HG03457 (cell line): ENCODE results near the gene KCNMA1.
"Not testable (repeated sequence)": the region's sequence is repeated elsewhere in the genome, so short reads cannot be mapped to it uniquely, and the experiment has no call there.

ENCODE experiments used
- ATAC-seq: cut with Tn5 transposase; IDR thresholded peaks from one replicate; pipeline ENCODE4 v1.9.1; 2021; ENCODE audit warnings: moderate number of reproducible peaks; ENCODE audit not compliant: unreplicated experiment

The KCNMA1 gene

DNA sequence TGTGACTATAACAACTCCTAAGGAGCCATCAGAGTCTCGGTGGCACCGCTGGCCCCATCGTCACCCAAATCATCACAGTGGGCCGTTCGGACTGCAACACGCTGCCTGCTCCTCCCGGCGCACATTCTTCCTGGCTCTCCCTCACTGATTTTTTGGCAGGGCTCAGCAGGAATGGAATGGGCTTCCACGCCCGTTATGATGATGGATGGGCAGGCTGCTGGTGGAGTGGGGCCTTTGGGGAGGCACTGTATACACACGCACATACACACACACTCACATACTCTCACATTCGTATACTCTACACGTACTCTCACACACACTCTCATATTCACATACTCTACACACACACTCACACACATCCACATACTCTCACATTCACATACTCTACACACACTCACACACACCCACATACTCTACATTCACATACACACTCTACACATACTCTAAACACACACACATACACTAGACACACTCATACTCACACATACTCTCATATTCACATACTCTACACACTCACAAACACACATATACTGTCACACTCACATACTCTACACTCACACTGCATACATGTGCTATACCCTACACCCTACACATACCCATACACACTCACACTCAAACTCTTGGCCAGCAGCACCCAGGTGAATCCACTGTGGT is 99.8 kb downstream of the KCNMA1 start:
- ATAC-seq: no peak

DNA sequence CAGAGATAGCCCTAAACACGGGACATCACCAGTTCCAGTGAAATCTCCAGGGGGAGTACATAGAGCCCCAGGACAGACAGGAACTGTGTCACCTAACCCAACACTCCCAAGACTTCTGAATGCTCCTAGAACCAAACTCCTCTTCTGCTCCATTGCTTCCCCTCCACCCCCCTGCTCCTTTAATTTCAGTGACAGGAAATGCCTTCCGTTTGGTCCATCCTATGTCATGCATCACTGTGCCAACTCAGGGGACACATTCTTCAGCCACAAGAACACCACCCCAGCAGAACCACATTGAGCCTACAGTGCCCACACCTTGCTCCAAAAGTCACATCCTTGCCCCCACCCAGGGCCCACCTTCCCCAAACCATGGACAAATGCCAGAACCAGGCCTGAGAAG is 100.5 kb downstream of the KCNMA1 start:
- ATAC-seq: no peak

DNA sequence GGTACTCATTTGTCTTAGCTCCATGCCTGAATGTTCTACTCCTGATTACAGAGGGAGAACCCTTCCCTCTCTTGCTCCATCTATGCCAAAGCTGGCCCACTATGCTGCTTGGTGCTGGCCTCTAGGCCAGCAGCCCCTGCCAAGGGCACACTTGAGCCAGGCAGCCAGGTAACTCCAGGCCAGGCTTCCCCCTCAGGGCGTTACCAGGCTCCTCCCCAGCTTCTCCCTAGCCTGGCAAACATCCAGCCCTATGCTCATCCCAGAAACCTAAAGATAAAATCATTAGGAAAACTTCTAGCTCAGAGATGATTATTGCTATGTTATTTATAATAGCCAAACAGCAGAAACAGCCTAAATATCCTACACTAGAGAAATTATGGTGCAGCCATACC is 103.7 kb downstream of the KCNMA1 start:
- ATAC-seq: no peak

DNA sequence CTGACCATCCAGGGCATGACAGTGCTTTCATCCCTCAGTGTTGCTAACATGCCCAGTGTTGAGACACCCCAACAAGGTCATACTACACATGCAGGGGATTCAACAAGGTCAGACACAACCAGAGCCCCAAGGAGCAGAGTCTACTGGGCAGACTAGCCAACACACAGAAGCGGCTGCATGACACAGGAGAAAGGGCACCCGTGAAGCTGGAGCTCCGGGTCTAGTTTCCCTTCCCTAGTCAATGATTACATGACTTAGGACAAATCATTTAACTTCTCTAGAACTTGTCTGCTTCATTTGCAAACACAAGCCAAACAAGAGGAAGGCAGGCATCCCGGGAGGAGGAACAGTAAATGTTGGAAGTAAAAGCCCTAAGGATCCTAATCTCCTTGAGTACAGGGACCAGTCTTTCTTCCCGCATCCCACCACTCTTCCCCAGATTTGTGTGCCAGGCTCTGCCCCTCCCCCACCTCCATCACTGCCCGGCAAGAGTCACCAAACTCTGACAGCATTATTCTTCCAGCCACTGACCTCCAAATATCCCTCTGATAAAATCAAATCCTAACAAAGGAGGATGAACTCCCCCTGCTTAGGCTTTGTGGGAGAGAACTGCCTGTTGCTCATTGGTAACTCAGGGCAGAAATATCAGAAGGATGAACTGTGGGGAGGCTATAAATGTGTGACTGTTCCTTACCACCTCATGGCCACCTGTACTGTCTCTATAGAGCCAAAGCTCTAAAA is 104.3 kb downstream of the KCNMA1 start:
- ATAC-seq: no peak

DNA sequence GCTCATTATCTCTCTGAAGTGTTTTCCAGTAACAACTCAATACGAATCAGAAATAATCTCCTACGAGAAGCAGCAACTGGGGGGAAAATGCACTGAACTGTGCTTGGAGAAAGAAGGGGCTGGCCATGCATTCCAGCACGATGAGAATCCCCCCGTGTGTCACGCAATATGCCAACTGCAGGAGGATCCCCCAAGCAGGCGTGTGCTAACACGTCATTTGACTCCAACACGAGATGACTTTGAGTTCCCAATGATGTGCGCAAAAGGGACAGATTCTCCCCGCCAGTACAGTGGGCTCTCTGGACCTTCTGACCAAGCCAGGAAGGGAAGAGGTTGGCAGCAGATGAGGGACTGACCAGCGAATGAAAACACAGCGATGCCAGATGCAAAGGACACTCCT is 105.5 kb downstream of the KCNMA1 start:
- ATAC-seq: no peak

DNA sequence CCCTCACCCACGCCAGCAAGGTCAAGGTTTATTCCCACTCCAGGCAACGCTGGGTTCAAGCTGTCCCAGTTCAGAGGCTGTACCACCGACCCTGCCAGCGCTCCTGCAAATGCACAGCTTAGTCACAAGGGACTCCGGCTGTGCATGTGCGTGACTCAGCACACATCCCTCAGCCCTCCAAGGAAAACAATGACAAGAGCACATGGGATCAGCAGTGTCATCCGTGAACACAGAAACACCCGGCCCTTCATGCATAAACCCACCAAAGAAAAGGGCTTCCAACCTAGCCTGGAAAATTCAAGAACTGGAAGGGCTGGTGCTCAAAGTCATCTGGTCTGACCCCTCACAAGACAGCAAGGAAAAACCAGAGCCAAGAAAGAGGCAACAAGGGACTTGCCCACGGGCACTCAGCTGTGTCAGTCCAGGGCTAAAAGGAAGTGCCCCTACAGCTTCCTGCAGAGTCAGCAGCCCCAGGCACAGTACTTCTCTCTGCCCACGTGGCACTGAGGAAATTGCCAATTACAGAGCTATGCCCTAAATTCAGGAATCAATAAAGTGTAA is 106.1 kb downstream of the KCNMA1 start:
- ATAC-seq: no peak

DNA sequence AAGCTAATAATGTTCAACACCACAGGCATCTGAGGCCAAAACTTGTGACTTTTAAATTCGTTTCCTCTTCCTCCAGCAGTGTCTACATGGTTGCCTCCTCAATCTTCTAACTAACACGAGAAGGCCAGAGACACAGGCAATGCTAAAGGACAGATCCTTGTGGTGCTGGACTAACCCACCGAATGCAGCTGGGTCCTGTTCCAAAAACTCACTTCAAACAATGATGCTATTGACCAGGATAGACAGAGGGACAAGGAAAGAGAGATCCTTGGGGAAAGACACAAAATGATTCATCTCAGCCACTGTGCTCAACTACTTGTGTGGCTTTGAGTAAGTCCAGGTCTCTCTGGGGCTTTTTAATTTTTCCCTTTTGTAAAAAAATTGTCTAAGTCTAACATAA is 107.6 kb downstream of the KCNMA1 start:
- ATAC-seq: no peak

DNA sequence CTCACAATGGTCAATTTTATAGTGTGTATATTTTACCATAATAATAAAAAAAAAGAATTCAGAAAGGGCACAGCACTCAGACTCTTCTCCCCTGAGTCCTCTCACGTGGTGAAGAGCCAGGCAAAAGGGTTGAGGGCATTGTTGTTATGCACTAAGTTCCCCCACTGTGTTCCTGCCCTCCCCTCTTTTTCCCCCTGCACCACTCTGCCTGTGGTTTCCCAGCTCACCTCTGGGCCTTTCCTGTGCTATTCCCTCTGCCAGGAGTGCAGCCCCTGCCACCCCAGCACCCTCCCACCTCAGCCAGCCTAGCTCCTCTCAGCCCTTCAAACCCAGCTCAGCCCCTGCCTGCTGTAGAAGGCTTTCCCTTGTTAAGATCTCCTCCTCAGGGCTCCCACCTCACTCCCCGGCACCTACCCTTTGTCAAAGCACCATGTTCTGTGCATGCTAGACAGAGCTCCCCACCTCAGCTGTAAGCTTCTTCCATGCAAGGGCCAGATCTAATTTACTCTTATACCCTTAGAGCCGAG is 108.5 kb downstream of the KCNMA1 start:
- no peak for ATAC-seq

DNA sequence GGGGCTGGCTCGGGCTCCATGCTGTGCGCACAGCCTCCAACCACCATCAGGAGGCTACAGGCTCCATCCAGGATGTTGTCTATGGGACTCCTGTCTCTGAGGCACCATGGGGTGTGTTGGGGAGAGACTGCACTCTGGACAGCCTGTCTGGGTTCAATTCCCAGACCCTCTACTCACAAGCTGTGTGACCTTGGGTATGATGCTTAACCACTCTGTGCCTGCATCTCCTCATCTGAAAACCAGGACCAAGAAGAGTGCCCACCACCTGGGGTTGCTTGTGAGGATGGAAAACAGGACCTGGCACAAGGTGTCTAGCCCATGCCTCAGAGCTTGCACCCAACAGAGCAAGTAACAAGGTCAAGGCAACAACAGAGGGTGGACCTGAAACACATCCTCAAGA is 109.8 kb downstream of the KCNMA1 start:
- ATAC-seq: no peak

DNA sequence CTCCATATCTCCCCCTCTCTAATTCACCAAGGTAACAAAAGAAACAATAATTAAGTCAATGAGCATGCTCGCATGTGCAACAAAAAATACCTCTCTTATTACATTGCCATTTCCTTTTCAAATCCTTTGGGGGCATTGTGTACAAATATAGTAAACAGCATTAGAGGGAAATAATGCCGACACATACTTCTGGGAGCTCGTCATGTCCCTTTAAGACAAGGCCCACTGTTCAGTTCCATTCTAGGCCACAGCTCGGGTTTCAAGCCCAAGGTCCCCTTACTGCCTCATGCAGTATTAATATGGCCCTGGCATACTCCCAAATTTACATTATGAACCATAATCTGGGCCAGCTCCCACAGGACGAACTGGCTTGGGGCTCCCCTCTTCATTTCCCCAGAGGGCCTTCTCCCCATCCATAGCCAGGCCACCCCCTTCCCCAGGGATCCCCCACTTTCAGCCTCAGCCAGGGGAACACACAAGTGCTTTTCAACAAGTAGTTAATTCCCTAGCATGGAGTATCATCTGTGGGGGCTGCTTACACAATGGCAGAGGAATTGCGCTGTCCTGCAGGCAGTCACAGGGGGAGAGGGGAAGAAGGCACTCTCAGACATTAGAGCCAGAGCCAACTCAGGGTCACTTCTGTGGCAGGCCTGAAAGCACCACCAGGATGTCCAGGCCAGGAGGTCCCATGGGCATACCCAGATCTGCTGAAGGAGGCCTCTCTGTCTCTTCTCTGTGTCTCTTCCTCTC is 110.6 kb downstream of the KCNMA1 start:
- ATAC-seq: no peak

DNA sequence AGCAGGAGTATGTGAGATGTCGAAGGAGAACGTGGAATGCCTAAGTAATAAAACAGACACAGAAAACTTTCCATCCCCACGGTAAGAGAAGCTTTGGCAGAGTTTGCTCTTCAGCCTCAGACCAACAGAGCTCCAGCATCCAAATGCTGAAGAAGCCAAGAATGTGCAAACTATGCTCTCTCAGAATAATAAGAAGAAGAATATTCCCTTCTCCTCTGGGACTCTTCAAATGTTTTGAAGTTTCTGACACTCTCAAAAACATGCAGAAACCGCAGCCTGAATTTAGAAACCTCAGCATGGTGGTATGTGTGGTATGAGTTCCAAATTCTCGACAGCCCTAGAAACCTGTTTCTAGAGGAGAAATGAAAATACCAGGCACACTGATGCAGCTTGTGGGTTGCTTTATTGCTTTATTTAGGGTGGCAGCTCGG is 113.3 kb downstream of the KCNMA1 start:
- no peak for ATAC-seq

DNA sequence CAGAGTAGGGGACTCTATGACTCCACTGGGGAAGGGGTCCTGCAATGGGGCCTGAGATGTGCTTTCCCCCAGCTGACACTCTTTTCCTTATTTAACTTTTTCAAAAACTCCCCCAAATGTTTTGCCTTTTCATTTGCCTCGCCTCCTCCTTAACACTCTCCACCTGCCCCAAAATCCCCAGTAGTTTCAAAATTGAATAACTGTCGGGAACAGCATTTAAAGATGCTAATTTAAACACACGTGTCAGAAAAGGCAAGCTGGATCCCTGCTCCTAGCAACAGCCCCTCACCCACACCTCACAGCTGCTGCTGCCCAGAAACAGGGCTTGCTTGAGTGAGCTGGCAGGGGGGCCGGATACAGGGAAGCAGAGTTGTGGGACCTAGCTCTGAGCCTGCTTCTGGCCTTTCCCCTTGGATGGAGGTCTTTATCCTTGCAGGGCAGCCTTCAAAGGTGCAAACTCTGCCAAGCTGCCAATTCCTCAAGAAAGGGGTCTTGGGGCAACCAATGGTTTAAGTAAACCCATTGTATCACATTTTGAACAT is 115.3 kb downstream of the KCNMA1 start:
- no peak for ATAC-seq

DNA sequence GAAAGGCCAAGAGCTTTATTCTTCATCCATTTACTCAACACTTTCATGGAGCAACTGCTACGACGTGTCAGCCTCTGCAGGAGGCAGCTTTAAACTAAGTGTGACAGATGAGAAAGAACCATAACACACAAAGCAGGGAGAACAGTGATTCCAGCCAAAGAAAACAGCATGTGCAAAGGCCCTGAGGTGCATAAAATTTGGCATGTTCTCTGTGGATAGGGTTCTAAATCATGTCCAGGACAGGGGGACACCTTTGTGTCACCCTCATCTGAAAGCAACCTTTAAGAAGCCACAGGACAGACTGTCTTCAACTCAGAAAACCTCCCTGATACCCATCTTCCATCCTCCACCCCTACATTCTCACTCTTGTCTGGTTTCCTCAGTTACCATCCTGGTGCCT is 116.6 kb downstream of the KCNMA1 start:
- no peak for ATAC-seq

DNA sequence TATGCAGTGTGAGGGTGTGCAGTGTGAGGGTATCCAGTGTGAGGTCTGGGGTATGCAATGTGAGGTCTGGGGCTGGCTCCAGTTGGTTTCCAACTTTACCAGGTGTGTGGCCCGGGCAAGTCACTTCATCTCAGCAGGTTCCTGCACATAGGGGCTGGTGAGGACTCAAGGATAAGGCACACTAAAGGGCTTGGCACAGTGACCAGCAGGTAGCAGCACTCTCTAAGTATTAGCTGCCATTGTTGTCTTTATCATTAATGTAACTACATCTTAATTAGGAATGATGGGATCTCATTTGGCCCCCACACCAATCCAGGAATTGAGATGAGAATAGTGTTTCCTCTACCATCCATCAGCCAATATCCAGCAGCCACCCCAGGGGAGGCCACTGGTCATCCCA is 117.3 kb downstream of the KCNMA1 start:
- no peak for ATAC-seq

DNA sequence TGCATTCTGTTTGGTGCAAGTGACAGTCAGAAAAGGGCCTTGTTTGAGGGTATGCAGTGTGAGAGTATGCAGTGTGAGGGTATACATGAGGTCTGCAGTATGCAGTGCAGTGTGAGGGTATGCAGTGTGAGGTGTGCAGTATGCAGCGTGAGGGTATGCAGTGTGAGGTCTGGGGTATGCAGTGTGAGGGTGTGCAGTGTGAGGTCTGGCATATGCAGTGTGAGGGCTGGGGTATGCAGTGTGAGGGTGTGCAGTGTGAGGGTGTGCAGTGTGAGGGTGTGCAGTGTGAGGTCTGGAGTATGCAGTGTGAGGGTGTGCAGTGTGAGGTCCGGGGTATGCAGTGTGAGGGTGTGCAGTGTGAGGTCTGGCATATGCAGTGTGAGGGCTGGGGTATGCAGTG is 117.8 kb downstream of the KCNMA1 start:
- not testable (repeated sequence) for ATAC-seq

DNA sequence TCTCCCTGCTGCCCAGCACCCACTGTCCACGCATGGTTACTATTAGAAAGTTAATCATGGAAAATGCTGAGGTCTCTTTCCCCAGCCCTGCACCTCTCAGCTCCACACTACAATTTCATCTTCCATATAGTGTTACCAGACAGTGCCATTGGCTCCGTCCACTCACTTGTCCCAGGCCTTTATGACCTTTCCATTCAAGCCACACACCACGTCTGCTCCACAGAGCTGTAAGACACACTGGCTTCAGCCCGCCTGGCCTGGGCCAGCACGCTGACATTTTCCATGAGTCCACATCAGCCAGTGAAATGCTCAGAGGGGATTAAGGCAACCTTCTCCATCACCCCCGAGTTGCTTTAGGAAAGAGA is 118.7 kb downstream of the KCNMA1 start:
- no peak for ATAC-seq

DNA sequence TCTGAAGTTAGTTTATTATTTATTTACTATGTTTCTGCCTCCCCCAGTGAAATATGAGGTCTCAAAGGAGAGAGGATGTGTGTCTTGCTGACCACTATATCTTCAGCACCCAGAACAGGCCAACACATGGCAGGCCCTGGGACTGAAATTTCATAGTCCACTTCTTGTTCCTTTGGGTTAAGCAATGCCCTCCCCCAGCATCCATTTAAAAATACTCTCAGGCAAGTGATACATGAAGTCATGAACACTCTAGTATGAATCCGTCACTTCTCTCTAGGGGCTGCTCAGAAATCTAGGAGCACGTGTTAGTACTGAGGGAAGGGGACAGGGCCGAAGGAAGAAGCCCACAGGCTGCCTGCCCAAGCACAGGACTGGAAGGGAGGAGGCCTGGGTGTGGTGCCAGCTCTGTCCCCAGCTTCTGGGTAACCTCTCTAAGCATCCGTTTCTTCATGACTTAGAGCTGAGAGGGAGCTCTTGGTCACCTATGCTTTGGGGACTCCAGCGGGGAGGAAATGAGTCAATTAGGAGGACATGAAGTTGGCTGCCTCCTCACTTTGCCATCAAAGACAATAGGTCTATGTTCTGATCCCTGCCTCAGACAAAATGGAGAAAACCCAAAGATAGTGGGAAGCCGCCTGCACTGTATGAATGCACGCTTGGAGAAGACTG is 119.2 kb downstream of the KCNMA1 start:
- no peak for ATAC-seq

DNA sequence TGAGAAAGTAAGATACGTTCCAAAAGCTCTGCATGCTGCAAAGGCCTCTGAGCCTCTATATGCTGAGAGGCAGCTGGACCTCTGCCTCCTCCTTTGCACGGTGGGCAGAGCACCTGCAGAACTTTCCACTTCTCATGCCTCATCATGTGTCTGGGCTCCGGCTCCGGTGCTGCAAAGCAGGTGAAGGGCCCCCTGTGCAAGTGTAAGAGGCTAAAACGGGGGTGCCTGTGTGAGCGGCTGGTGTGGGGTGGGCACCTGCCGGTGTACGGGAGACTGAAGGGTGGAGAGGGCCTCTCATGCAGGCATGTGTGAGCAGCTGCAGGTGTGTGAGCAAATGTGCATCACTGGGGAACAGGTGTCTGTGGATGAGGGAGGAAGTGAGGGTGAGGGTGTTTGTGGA is 121.0 kb downstream of the KCNMA1 start:
- no peak for ATAC-seq

DNA sequence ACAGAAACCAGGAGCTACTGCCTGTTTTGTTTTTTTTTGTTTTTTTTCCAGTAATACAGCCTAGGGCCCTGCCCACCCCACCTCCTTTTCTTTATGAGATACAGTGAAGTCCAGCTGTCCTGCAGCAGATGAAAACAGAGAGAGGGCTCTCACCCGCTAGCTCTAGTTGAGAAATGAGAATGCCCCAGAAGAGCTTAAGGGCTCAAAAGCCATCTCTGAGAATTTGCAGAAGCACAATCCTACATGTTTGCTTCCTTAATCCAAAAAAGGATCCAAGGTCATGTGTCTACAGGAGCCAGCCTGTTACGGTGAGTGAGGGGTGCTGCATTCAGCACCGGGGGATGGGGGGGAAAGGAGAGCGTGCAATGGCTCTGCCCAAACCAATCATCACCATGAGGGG is 122.7 kb downstream of the KCNMA1 start:
- ATAC-seq: no peak

DNA sequence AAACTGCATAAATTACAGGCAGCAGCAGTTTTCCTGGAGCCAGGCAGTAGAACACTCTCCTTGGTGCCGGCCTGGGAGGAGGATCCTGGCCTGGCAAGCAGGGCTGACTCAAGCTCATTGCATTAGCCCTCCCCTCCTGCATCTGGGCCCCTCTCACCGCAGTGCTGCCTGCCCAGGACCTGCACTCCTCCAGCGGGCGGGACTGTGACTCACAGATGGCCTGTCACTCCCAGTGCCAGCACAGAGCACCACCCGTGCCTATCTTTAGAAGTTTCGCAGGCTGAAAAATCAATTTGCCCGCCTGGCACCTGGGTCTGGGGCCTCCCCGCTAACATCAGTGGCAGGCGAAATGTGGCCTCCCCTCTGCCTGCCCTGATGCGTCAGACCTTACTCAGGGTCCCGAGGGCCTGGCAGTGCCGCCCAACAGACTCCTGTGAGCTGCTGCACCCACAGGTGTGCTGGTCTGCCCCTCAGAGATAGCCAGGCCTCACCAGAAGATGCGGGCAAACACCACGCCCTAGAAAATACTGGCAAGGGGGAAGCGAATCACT is 123.8 kb downstream of the KCNMA1 start:
- no peak for ATAC-seq
